ENCODE data around the gene CEBPZ. TPM values are rescaled to one million over a fixed set of nuclear protein-coding genes. Genes with fewer than 3 reads are reported as not detected.

CEBPZ gene
- total and polyA plus RNA-seq, 11 donors: 17.4 to 50.9 (median 25.5) TPM

GRCh38 chr2:37167636-37168180 is 63.7 kb downstream of the CEBPZ start:
- TF ChIP-seq CTCF (IDR thresholded peaks at IDR 0.05) (no peak), POLR2A (IDR thresholded peaks at IDR 0.05) (no peak)
- Histone ChIP-seq H3K36me3 (no peaks in the 10 kb centered on the region), H3K27me3 (no peaks in the 10 kb centered on the region), H3K4me1 (no peaks in the 10 kb centered on the region), H3K9me3 (peaks cover 0 to 24% (median 9%) of the 10 kb centered on the region in 12 donors), H3K4me3 (no peak overlapping the region), H3K27ac (no peak overlapping the region)
- 89 to 97% (median 95%) methylated on average over 3 of the region's 3 CpGs for WGBS, 4 donors
- no peak for DNase-seq
- no peak for ATAC-seq
- intact Hi-C loops (cut with DNase I): loop anchor here in 2 of 10 donors (10.0 kb wide), 2 partner anchors 187 to 1107 kb away; no protein-coding TSS in a partner anchor

GRCh38 chr2:37164757-37165156 is 66.6 kb downstream of the CEBPZ start:
- Histone ChIP-seq H3K36me3 (no peaks in the 10 kb centered on the region), H3K9me3 (peaks cover 0 to 24% (median 9%) of the 10 kb centered on the region in 12 donors), H3K4me3 (no peak overlapping the region), H3K27me3 (no peaks in the 10 kb centered on the region), H3K27ac (no peak overlapping the region), H3K4me1 (no peaks in the 10 kb centered on the region)
- intact Hi-C loops (cut with DNase I): loop anchor here in 2 of 10 donors (10.0 kb wide), 2 partner anchors 190 to 1110 kb away; no protein-coding TSS in a partner anchor
- DNase-seq (no peak), ATAC-seq (no peak)
- WGBS, 4 donors: 86 to 94% (median 92%) methylated on average over 1 of the region's 1 CpG
- no peak for TF ChIP-seq POLR2A (IDR thresholded peaks at IDR 0.05)

GRCh38 chr2:37156857-37157714 is 74.3 kb downstream of the CEBPZ start, which contains the start of gene EIF2AK2:
Gene EIF2AK2 (minus strand): TSS chr2:37156980. CDS start chr2:37147806, 9,174 bp downstream.
- Histone ChIP-seq H3K4me3 (peak within 1 kb of the TSS; percentile 72 to 100 (median 89)), H3K27me3 (no peaks in the 10 kb centered on the region), H3K4me1 (peaks cover 0 to 25% (median 18%) of the 10 kb centered on the region in 12 donors), H3K27ac (peak within 1 kb of the TSS; percentile 75 to 96 (median 92)), H3K36me3 (peaks cover 0 to 17% (median 0%) of the 10 kb centered on the region in 9 donors), H3K9me3 (no peaks in the 10 kb centered on the region)
- TF ChIP-seq CTCF (IDR thresholded peaks at IDR 0.05) (peak in 1 of 12 donors; percentile 11), POLR2A (IDR thresholded peaks at IDR 0.05) (no peak)
- DNase-seq (peak; percentile 86 to 91 (median 88)), ATAC-seq (peak; percentile 60 to 94 (median 90))
- WGBS, 4 donors: 10 to 27% (median 13%) methylated on average over 23 to 55 of the region's 55 CpGs
- intact Hi-C loops (cut with DNase I): loop anchor here in 1 of 10 donors (10.0 kb wide), 1 partner anchor 718 kb away; no protein-coding TSS in a partner anchor

- Histone ChIP-seq H3K4me3 (peak overlapping the region; percentile 72 to 100 (median 89)), H3K36me3 (peaks cover 0 to 20% (median 0%) of the 10 kb centered on the region in 9 donors), H3K4me1 (peaks cover 0 to 25% (median 18%) of the 10 kb centered on the region in 12 donors), H3K27ac (peak overlapping the region; percentile 75 to 96 (median 92)), H3K27me3 (no peaks in the 10 kb centered on the region), H3K9me3 (no peaks in the 10 kb centered on the region)
- DNase-seq: peak; percentile 50 to 69 (median 58)
- no peak for TF ChIP-seq POLR2A (IDR thresholded peaks at IDR 0.05)
- no peak for TF ChIP-seq CTCF (IDR thresholded peaks at IDR 0.05)
- WGBS, 4 donors: 0 to 1% (median 1%) methylated on average over 17 to 27 of the region's 27 CpGs
- intact Hi-C loops (cut with DNase I): loop anchor here in 1 of 10 donors (10.0 kb wide), 1 partner anchor 719 kb away; no protein-coding TSS in a partner anchor
- peak; percentile 41 to 67 (median 64) for ATAC-seq
Observed at GRCh38 chr2:37156071-37156856, 75.1 kb downstream of the CEBPZ start.
